Stomach (tissue), 4 donors: ENCODE results near the gene AIFM2.

Experiments
- CTCF ChIP-seq, 7 experiments: fragments of 450-650 bp in 4 of 7; fragments of 200-600 bp in 3 of 7; sonication (generic) in 3 of 7; IDR thresholded peaks; one replicate each; pipeline ENCODE4 v1.5.1; 2016 to 2019; ENCODE audit warnings: antibody characterized with exemption in 7 of 7, control low read depth in 2 of 7, mild to moderate bottlenecking in 1 of 7
- EP300 ChIP-seq: sonication (generic); formaldehyde crosslinking; IDR thresholded peaks from one replicate; pipeline ENCODE4 v1.6.1; 2017; ENCODE audit warnings: antibody characterized with exemption
- POLR2A ChIP-seq, 4 donors: fragments of 450-650 bp; IDR thresholded peaks; one replicate each; pipeline ENCODE4 v1.6.1; 2016; ENCODE audit warnings: antibody characterized with exemption in 4 of 4, control low read depth in 2 of 4, mild to moderate bottlenecking in 1 of 4, moderate library complexity in 1 of 4
- POLR2AphosphoS5 ChIP-seq, 3 donors: sonication (generic); formaldehyde crosslinking; IDR thresholded peaks; one replicate each; pipeline ENCODE4 v1.6.1; 2016; ENCODE audit warnings: antibody characterized with exemption in 3 of 3

- TF ChIP-seq CTCF (IDR thresholded peaks at IDR 0.05) (no peak), POLR2AphosphoS5 (IDR thresholded peaks at IDR 0.05) (no peak), POLR2A (IDR thresholded peaks at IDR 0.05) (no peak), EP300 (no peak)
Measured at GRCh38 chr10:70090951-70091350, 41.7 kb downstream of the AIFM2 start.
